Activated T-cell treated with anti-CD3 and anti-CD28 coated beads, Interleukin-2, amount 50 U/mL, for 72 hours (primary cell): ENCODE results near the gene ASCC2. TPM values are rescaled to one million over a fixed set of nuclear protein-coding genes. Genes with fewer than 3 reads are reported as not detected.

Source experiments
- ATAC-seq, 2 donors: fragments of 150-1000 bp; cut with Tn5 transposase; replicated peaks in 1 of 2; 2 replicates each; pipeline ENCODE4 v1.10.0; 2021; ENCODE audit warnings: moderate library complexity in 2 of 2, mild to moderate bottlenecking in 1 of 2
- DNase-seq, 2 donors: peaks; one replicate each; pipeline ENCODE4 v3.0.0; 2021 to 2022; ENCODE audit warnings: mixed read lengths in 1 of 2
- H3K27ac Mint-ChIP-seq: one replicate; pipeline ENCODE4 v1.8.0; 2022; ENCODE audit warnings: mild to moderate bottlenecking, moderate library complexity, mixed read lengths
- H3K27me3 Mint-ChIP-seq: one replicate; pipeline ENCODE4 v1.8.0; 2022; ENCODE audit warnings: low read depth, mixed read lengths
- H3K36me3 Mint-ChIP-seq, 2 donors: one replicate each; pipeline ENCODE4 v1.8.0; 2022; ENCODE audit warnings: mixed read lengths in 2 of 2, mild to moderate bottlenecking in 1 of 2; ENCODE audit not compliant: insufficient read depth in 2 of 2
- H3K4me1 Mint-ChIP-seq: one replicate; pipeline ENCODE4 v1.8.0; 2022; ENCODE audit warnings: low read depth, mixed read lengths
- H3K4me3 Mint-ChIP-seq, 2 donors: one replicate each; pipeline ENCODE4 v1.8.0; 2022; ENCODE audit warnings: mild to moderate bottlenecking in 2 of 2, mixed read lengths in 2 of 2, moderate library complexity in 2 of 2
- H3K9me3 Mint-ChIP-seq, 2 donors: one replicate each; pipeline ENCODE4 v1.8.0; 2022; ENCODE audit warnings: mixed read lengths in 2 of 2
- total RNA-seq, 2 donors: library from RNA; stranded (reverse); gene quantifications; one replicate each; pipeline ENCODE4 v1.2.3, GENCODE V29; 2022

The ASCC2 gene
- total RNA-seq, 2 donors from 2014 or later = 77.7 to 81.7 TPM

GRCh38 chr22:29806196-29806595 is 31.9 kb downstream of the ASCC2 start:
- Mint-ChIP-seq H3K36me3 (peaks cover 5 to 24% of the 10 kb centered on the region in 2 donors), H3K27ac (no peak overlapping the region)

GRCh38 chr22:29804985-29805384 is 33.1 kb downstream of the ASCC2 start:
- Mint-ChIP-seq H3K4me3 (no peak overlapping the region), H3K9me3 (no peaks in the 10 kb centered on the region), H3K27ac (no peak overlapping the region), H3K4me1 (no peaks in the 10 kb centered on the region), H3K36me3 (peaks cover 5 to 17% of the 10 kb centered on the region in 2 donors), H3K27me3 (no peaks in the 10 kb centered on the region)
- DNase-seq (no peak), ATAC-seq (no peak)

More at GRCh38 chr22:29806196-29806595, 31.9 kb downstream of the ASCC2 start:
- H3K4me1 Mint-ChIP-seq = no peaks in the 10 kb centered on the region
- H3K27me3 Mint-ChIP-seq = no peaks in the 10 kb centered on the region
- no peaks in the 10 kb centered on the region for H3K9me3 Mint-ChIP-seq
- no peak for ATAC-seq
- no peak for DNase-seq
- no peak overlapping the region for H3K4me3 Mint-ChIP-seq

GRCh38 chr22:29803190-29803589 is 34.9 kb downstream of the ASCC2 start:
- H3K27ac Mint-ChIP-seq = no peak overlapping the region
- no peak for DNase-seq
- H3K4me1 Mint-ChIP-seq = no peaks in the 10 kb centered on the region
- peaks cover 5 to 16% of the 10 kb centered on the region in 2 donors for H3K36me3 Mint-ChIP-seq
- no peak overlapping the region for H3K4me3 Mint-ChIP-seq
- H3K27me3 Mint-ChIP-seq = no peaks in the 10 kb centered on the region
- ATAC-seq = no peak
- no peaks in the 10 kb centered on the region for H3K9me3 Mint-ChIP-seq

GRCh38 chr22:29801796-29802195 is 36.3 kb downstream of the ASCC2 start:
- ATAC-seq (no peak), DNase-seq (no peak)
- Mint-ChIP-seq H3K36me3 (peaks cover 5 to 10% of the 10 kb centered on the region in 2 donors), H3K27me3 (no peaks in the 10 kb centered on the region), H3K9me3 (no peaks in the 10 kb centered on the region), H3K4me3 (no peak overlapping the region), H3K27ac (no peak overlapping the region), H3K4me1 (no peaks in the 10 kb centered on the region)

GRCh38 chr22:29801153-29801552 is 36.9 kb downstream of the ASCC2 start:
- no peaks in the 10 kb centered on the region for H3K27me3 Mint-ChIP-seq
- H3K27ac Mint-ChIP-seq = no peak overlapping the region
- peaks cover 5 to 13% of the 10 kb centered on the region in 2 donors for H3K36me3 Mint-ChIP-seq
- no peak for ATAC-seq
- H3K4me1 Mint-ChIP-seq = no peaks in the 10 kb centered on the region
- H3K9me3 Mint-ChIP-seq = no peaks in the 10 kb centered on the region
- DNase-seq = no peak
- H3K4me3 Mint-ChIP-seq = no peak overlapping the region

- no peak for ATAC-seq
- H3K27ac Mint-ChIP-seq = no peak overlapping the region
- H3K36me3 Mint-ChIP-seq = peaks cover 0 to 7% of the 10 kb centered on the region in 2 donors
Measured at GRCh38 chr22:29799217-29799680, 38.8 kb downstream of the ASCC2 start.

GRCh38 chr22:29798801-29799200 is 39.3 kb downstream of the ASCC2 start:
- H3K27me3 Mint-ChIP-seq = no peaks in the 10 kb centered on the region
- DNase-seq = no peak
- peaks cover 0 to 7% of the 10 kb centered on the region in 2 donors for H3K36me3 Mint-ChIP-seq
- no peak overlapping the region for H3K27ac Mint-ChIP-seq
- no peak overlapping the region for H3K4me3 Mint-ChIP-seq
- H3K4me1 Mint-ChIP-seq = no peaks in the 10 kb centered on the region
- no peak for ATAC-seq
- no peaks in the 10 kb centered on the region for H3K9me3 Mint-ChIP-seq

More at GRCh38 chr22:29799217-29799680, 38.8 kb downstream of the ASCC2 start:
- Mint-ChIP-seq H3K9me3 (no peaks in the 10 kb centered on the region), H3K4me3 (no peak overlapping the region), H3K27me3 (no peaks in the 10 kb centered on the region), H3K4me1 (no peaks in the 10 kb centered on the region)
- no peak for DNase-seq

GRCh38 chr22:29798318-29798717 is 39.8 kb downstream of the ASCC2 start:
- no peak for ATAC-seq
- Mint-ChIP-seq H3K4me3 (no peak overlapping the region), H3K27me3 (no peaks in the 10 kb centered on the region), H3K27ac (no peak overlapping the region), H3K4me1 (no peaks in the 10 kb centered on the region), H3K36me3 (peaks cover 0 to 7% of the 10 kb centered on the region in 2 donors), H3K9me3 (no peaks in the 10 kb centered on the region)
- no peak for DNase-seq

GRCh38 chr22:29797351-29797750 is 40.7 kb downstream of the ASCC2 start:
- no peak for ATAC-seq
- peaks cover 0 to 8% of the 10 kb centered on the region in 2 donors for H3K36me3 Mint-ChIP-seq
- no peaks in the 10 kb centered on the region for H3K9me3 Mint-ChIP-seq
- no peaks in the 10 kb centered on the region for H3K27me3 Mint-ChIP-seq
- no peak overlapping the region for H3K4me3 Mint-ChIP-seq
- DNase-seq = no peak
- H3K27ac Mint-ChIP-seq = no peak overlapping the region
- no peaks in the 10 kb centered on the region for H3K4me1 Mint-ChIP-seq

- Mint-ChIP-seq H3K4me3 (no peak overlapping the region), H3K4me1 (no peaks in the 10 kb centered on the region), H3K27me3 (no peaks in the 10 kb centered on the region), H3K9me3 (no peaks in the 10 kb centered on the region), H3K36me3 (peaks cover 0 to 8% of the 10 kb centered on the region in 2 donors), H3K27ac (no peak overlapping the region)
- DNase-seq = no peak
- no peak for ATAC-seq
Measured at GRCh38 chr22:29795663-29796062, 42.4 kb downstream of the ASCC2 start.

- Mint-ChIP-seq H3K27ac (no peak overlapping the region), H3K4me1 (no peaks in the 10 kb centered on the region), H3K36me3 (peaks cover 0 to 11% of the 10 kb centered on the region in 2 donors), H3K27me3 (no peaks in the 10 kb centered on the region), H3K9me3 (no peaks in the 10 kb centered on the region), H3K4me3 (no peak overlapping the region)
- no peak for ATAC-seq
- no peak for DNase-seq
Measured at GRCh38 chr22:29793396-29793795, 44.7 kb downstream of the ASCC2 start.

GRCh38 chr22:29790061-29790460 is 48.0 kb downstream of the ASCC2 start:
- no peak overlapping the region for H3K4me3 Mint-ChIP-seq
- H3K27ac Mint-ChIP-seq = no peak overlapping the region
- no peaks in the 10 kb centered on the region for H3K4me1 Mint-ChIP-seq
- DNase-seq = no peak
- no peaks in the 10 kb centered on the region for H3K27me3 Mint-ChIP-seq
- H3K9me3 Mint-ChIP-seq = no peaks in the 10 kb centered on the region
- H3K36me3 Mint-ChIP-seq = peaks cover 0 to 6% of the 10 kb centered on the region in 2 donors
- ATAC-seq = no peak

- no peaks in the 10 kb centered on the region for H3K4me1 Mint-ChIP-seq
- ATAC-seq (no peak), DNase-seq (no peak)
- H3K27me3 Mint-ChIP-seq = no peaks in the 10 kb centered on the region
- H3K36me3 Mint-ChIP-seq = peaks cover 0 to 6% of the 10 kb centered on the region in 2 donors
- no peaks in the 10 kb centered on the region for H3K9me3 Mint-ChIP-seq
- no peak overlapping the region for H3K27ac Mint-ChIP-seq
- no peak overlapping the region for H3K4me3 Mint-ChIP-seq
Measured at GRCh38 chr22:29788339-29789279, 49.5 kb downstream of the ASCC2 start.
